Astrocyte (in vitro differentiated cells and primary cell): ENCODE data around the gene LYPD3. TPM values are rescaled to one million over a fixed set of nuclear protein-coding genes. Genes with fewer than 3 reads are reported as not detected.

ENCODE experiments used
- DNase-seq: peaks from one replicate; pipeline ENCODE4 v3.0.0-alpha.2; 2010; ENCODE audit warnings: low read depth
- FAIRE-seq: peaks from 2 replicates; lab custom pipeline; 2011; peaks lifted over from hg19 to GRCh38; lab: Jason Lieb, UNC
- H2AFZ ChIP-seq: 2 replicates; pipeline ENCODE4 v1.6.0; 2012; ENCODE audit warnings: low read depth, low read length, inconsistent platforms
- H3K27ac ChIP-seq: 2 replicates; pipeline ENCODE4 v1.5.1; 2011; ENCODE audit warnings: low read depth, low read length, inconsistent platforms
- H3K27me3 ChIP-seq: 2 replicates; pipeline ENCODE4 v1.6.0; 2011; ENCODE audit warnings: low read length, inconsistent platforms; ENCODE audit not compliant: insufficient read depth
- H3K36me3 ChIP-seq: 2 replicates; pipeline ENCODE4 v1.5.1; 2011; ENCODE audit warnings: low read length, inconsistent platforms; ENCODE audit not compliant: insufficient read depth
- H3K4me1 ChIP-seq: 2 replicates; pipeline ENCODE4 v1.5.1; 2011; ENCODE audit warnings: low read length, inconsistent platforms; ENCODE audit not compliant: insufficient read depth
- H3K4me2 ChIP-seq: 2 replicates; pipeline ENCODE4 v1.6.0; 2012; ENCODE audit warnings: low read length, inconsistent platforms
- H3K4me3 ChIP-seq: 2 replicates; pipeline ENCODE4 v1.5.1; 2011; ENCODE audit warnings: low read depth, mild to moderate bottlenecking, low read length, inconsistent platforms; ENCODE audit not compliant: insufficient read depth
- H3K79me2 ChIP-seq: 2 replicates; pipeline ENCODE4 v1.6.0; 2012; ENCODE audit warnings: mild to moderate bottlenecking, low read length, inconsistent platforms; ENCODE audit not compliant: insufficient read depth
- H3K9ac ChIP-seq: 2 replicates; pipeline ENCODE4 v1.6.0; 2012; ENCODE audit warnings: mild to moderate bottlenecking, low read length, inconsistent platforms
- H3K9me3 ChIP-seq: 2 replicates; pipeline ENCODE4 v1.5.1; 2012; ENCODE audit warnings: low read depth, mild to moderate bottlenecking, low read length, inconsistent platforms; ENCODE audit not compliant: insufficient read depth
- H4K20me1 ChIP-seq: 2 replicates; pipeline ENCODE4 v1.6.0; 2012; ENCODE audit warnings: low read length, inconsistent platforms; ENCODE audit not compliant: insufficient read depth
- H3K27ac Mint-ChIP-seq: one replicate; pipeline ENCODE4 v1.8.0; 2021; ENCODE audit warnings: mild to moderate bottlenecking, mixed read lengths; ENCODE audit not compliant: unreplicated experiment
- H3K27me3 Mint-ChIP-seq: one replicate; pipeline ENCODE4 v1.8.0; 2021; ENCODE audit warnings: low read depth, mixed read lengths; ENCODE audit not compliant: unreplicated experiment
- H3K36me3 Mint-ChIP-seq: one replicate; pipeline ENCODE4 v1.8.0; 2021; ENCODE audit warnings: low read depth, mixed read lengths; ENCODE audit not compliant: unreplicated experiment
- H3K4me1 Mint-ChIP-seq: one replicate; pipeline ENCODE4 v1.8.0; 2021; ENCODE audit warnings: low read depth, mixed read lengths; ENCODE audit not compliant: unreplicated experiment
- H3K4me3 Mint-ChIP-seq: one replicate; pipeline ENCODE4 v1.8.0; 2021; ENCODE audit warnings: mild to moderate bottlenecking, moderate library complexity, mixed read lengths; ENCODE audit not compliant: unreplicated experiment
- H3K9me3 Mint-ChIP-seq: one replicate; pipeline ENCODE4 v1.8.0; 2021; ENCODE audit warnings: mild to moderate bottlenecking, mixed read lengths; ENCODE audit not compliant: unreplicated experiment
- EZH2 ChIP-seq: IDR thresholded peaks from 2 replicates; pipeline ENCODE4 v1.6.1; 2012; ENCODE audit warnings: mild to moderate bottlenecking, low read length, inconsistent platforms; ENCODE audit not compliant: insufficient read depth
- total RNA-seq: library from RNA; stranded (reverse); gene quantifications from 2 replicates; pipeline ENCODE4 v1.2.1, GENCODE V29; 2021
- TF ChIP-seq, protein P1 (sequence below): IDR thresholded peaks from 2 replicates; pipeline ENCODE4 v1.5.1; 2011; ENCODE audit warnings: low read depth, mild to moderate bottlenecking, inconsistent platforms, low read length, moderate library complexity; ENCODE audit not compliant: insufficient read depth

LYPD3 gene
- total RNA-seq, 1 donor from 2014 or later, result 0.54 TPM

- Histone ChIP-seq H3K79me2 (no peaks in the 10 kb centered on the region), H3K4me1 (no peaks in the 10 kb centered on the region), H4K20me1 (no peaks in the 10 kb centered on the region), H3K4me3 (no peak overlapping the region), H2AFZ (no peak overlapping the region), H3K4me2 (no peak overlapping the region), H3K27me3 (no peaks in the 10 kb centered on the region), H3K27ac (no peak overlapping the region), H3K9ac (no peak overlapping the region), H3K9me3 (no peaks in the 10 kb centered on the region), H3K36me3 (no peaks in the 10 kb centered on the region)
- TF ChIP-seq, protein P1, sequence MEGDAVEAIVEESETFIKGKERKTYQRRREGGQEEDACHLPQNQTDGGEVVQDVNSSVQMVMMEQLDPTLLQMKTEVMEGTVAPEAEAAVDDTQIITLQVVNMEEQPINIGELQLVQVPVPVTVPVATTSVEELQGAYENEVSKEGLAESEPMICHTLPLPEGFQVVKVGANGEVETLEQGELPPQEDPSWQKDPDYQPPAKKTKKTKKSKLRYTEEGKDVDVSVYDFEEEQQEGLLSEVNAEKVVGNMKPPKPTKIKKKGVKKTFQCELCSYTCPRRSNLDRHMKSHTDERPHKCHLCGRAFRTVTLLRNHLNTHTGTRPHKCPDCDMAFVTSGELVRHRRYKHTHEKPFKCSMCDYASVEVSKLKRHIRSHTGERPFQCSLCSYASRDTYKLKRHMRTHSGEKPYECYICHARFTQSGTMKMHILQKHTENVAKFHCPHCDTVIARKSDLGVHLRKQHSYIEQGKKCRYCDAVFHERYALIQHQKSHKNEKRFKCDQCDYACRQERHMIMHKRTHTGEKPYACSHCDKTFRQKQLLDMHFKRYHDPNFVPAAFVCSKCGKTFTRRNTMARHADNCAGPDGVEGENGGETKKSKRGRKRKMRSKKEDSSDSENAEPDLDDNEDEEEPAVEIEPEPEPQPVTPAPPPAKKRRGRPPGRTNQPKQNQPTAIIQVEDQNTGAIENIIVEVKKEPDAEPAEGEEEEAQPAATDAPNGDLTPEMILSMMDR, result no peak
- TF ChIP-seq EZH2, result no peak
- Mint-ChIP-seq H3K27me3 (peaks cover 2% of the 10 kb centered on the region), H3K4me1 (no peaks in the 10 kb centered on the region), H3K4me3 (no peak overlapping the region), H3K36me3 (no peaks in the 10 kb centered on the region), H3K27ac (no peak overlapping the region), H3K9me3 (no peaks in the 10 kb centered on the region)
- FAIRE-seq (no peak), DNase-seq (no peak)
Measured at GRCh38 chr19:43433689-43434088, 31.7 kb downstream of the LYPD3 start.

DNA sequence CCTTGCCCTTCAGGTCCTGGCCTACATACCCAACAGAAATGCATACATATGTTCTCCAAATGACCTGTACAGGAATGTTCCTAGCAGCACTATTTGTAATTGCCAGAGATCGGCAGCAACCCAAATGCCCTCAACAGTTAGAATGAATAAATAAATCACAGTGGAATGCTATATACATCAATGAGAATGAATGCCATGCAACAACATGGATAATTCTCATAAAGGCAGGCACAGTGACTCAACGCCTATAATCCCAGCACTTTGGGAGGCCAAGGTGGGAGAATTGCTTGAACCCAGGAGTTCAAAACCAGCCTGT is 32.1 kb downstream of the LYPD3 start:
- DNase-seq (no peak), FAIRE-seq (no peak)
- H3K79me2 ChIP-seq, result no peaks in the 10 kb centered on the region
- no peaks in the 10 kb centered on the region for H3K27me3 ChIP-seq
- H3K4me3 ChIP-seq, result no peak overlapping the region
- no peak overlapping the region for H3K4me2 ChIP-seq
- H3K36me3 ChIP-seq, result no peaks in the 10 kb centered on the region
- H3K27ac ChIP-seq, result no peak overlapping the region
- H3K9me3 Mint-ChIP-seq, result no peaks in the 10 kb centered on the region
- TF ChIP-seq EZH2, result no peak
- TF ChIP-seq, protein P1, result no peak
- no peaks in the 10 kb centered on the region for H4K20me1 ChIP-seq
- H3K4me1 Mint-ChIP-seq, result no peaks in the 10 kb centered on the region
- peaks cover 2% of the 10 kb centered on the region for H3K27me3 Mint-ChIP-seq
- H3K36me3 Mint-ChIP-seq, result no peaks in the 10 kb centered on the region
- H3K4me3 Mint-ChIP-seq, result no peak overlapping the region
- no peak overlapping the region for H3K9ac ChIP-seq
- no peak overlapping the region for H2AFZ ChIP-seq
- H3K27ac Mint-ChIP-seq, result no peak overlapping the region
- H3K4me1 ChIP-seq, result no peaks in the 10 kb centered on the region
- H3K9me3 ChIP-seq, result no peaks in the 10 kb centered on the region

- Histone ChIP-seq H2AFZ (no peak overlapping the region), H3K9me3 (no peaks in the 10 kb centered on the region), H3K27ac (no peak overlapping the region), H3K79me2 (no peaks in the 10 kb centered on the region), H3K4me2 (no peak overlapping the region), H3K27me3 (no peaks in the 10 kb centered on the region), H3K36me3 (no peaks in the 10 kb centered on the region), H3K4me3 (no peak overlapping the region), H3K9ac (no peak overlapping the region), H4K20me1 (no peaks in the 10 kb centered on the region), H3K4me1 (peaks cover under 1% of the 10 kb centered on the region)
- H3K36me3 Mint-ChIP-seq, result no peaks in the 10 kb centered on the region
- no peaks in the 10 kb centered on the region for H3K9me3 Mint-ChIP-seq
- H3K27me3 Mint-ChIP-seq, result peaks cover 2% of the 10 kb centered on the region
- no peak for DNase-seq
- FAIRE-seq, result no peak
- no peak for TF ChIP-seq EZH2
- TF ChIP-seq, protein P1, result no peak
- H3K27ac Mint-ChIP-seq, result peak overlapping the region; percentile 47
- H3K4me3 Mint-ChIP-seq, result no peak overlapping the region
- no peaks in the 10 kb centered on the region for H3K4me1 Mint-ChIP-seq
Measured at GRCh38 chr19:43430976-43431375, 34.4 kb downstream of the LYPD3 start.
